Measurements from ENCODE around the gene PVALB. TPM values are rescaled to one million over a fixed set of nuclear protein-coding genes. Genes with fewer than 3 reads are reported as not detected.

The PVALB gene
- total RNA-seq, 1 donor from 2014 or later = not detected

Other genes with a start within 250 kb of the PVALB start
- gene CACNG2, start 113.3 kb downstream of the PVALB start, total RNA-seq = not detected
- 23.9 TPM for gene IFT27, start 40.9 kb downstream of the PVALB start, total RNA-seq
- 30.4 TPM for gene NCF4, start 44.0 kb upstream of the PVALB start, total RNA-seq
- 10.1 TPM for gene CSF2RB, start 96.6 kb upstream of the PVALB start, total RNA-seq
- 20.6 TPM for gene TST, start 202.4 kb upstream of the PVALB start, total RNA-seq
- gene MPST, start 202.7 kb upstream of the PVALB start, total RNA-seq = 36.4 TPM
- 17.5 TPM for gene KCTD17, start 234.7 kb upstream of the PVALB start, total RNA-seq

Measured in sciatic nerve (tissue), 1 donor.